ENCODE results near the gene TMEM269. TPM values are rescaled to one million over a fixed set of nuclear protein-coding genes. Genes with fewer than 3 reads are reported as not detected.

Gene TMEM269
- total and polyA plus RNA-seq, 12 donors, result 0.03 to 1.1 (median 0.08) TPM; not detected in 8

DNA sequence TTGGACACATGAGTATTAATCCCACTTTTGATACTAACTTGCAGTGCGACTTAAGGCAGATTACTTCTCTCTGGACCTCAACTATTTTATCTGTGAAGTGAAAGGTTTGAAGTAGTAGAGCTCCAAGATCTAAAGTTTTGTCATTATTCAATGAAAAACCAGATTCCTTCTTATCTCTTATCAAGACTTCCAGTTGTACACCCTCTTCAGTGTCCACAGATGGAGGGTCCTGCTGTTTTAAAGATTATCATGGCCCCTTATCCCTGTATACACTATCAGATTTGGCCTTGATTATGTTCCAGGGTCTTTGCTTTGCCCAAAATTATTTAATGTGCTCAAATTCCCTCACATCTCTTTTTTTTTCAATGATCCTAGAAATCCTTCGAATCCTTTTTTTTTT is 16.6 kb upstream of the TMEM269 start:
- WGBS, 4 donors, result 74 to 89% (median 79%) methylated on average over 2 of the region's 2 CpGs
- intact Hi-C loops (cut with DNase I), result no loop called here
- peaks cover 21 to 47% of the 10 kb centered on the region in 2 donors for H3K4me1 ChIP-seq (replicated peaks in 1 of 2)
- DNase-seq, result no peak
- H3K4me3 ChIP-seq, result peak overlapping the region in 3 of 4 donors; percentile 2 to 96 (median 89)
- no peaks in the 10 kb centered on the region for H3K27me3 ChIP-seq
- H3K36me3 ChIP-seq (replicated peaks in 1 of 2), result no peaks in the 10 kb centered on the region
- no peaks in the 10 kb centered on the region for H3K9me3 ChIP-seq (replicated peaks in 1 of 3)
- TF ChIP-seq, protein P1, sequence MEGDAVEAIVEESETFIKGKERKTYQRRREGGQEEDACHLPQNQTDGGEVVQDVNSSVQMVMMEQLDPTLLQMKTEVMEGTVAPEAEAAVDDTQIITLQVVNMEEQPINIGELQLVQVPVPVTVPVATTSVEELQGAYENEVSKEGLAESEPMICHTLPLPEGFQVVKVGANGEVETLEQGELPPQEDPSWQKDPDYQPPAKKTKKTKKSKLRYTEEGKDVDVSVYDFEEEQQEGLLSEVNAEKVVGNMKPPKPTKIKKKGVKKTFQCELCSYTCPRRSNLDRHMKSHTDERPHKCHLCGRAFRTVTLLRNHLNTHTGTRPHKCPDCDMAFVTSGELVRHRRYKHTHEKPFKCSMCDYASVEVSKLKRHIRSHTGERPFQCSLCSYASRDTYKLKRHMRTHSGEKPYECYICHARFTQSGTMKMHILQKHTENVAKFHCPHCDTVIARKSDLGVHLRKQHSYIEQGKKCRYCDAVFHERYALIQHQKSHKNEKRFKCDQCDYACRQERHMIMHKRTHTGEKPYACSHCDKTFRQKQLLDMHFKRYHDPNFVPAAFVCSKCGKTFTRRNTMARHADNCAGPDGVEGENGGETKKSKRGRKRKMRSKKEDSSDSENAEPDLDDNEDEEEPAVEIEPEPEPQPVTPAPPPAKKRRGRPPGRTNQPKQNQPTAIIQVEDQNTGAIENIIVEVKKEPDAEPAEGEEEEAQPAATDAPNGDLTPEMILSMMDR (IDR thresholded peaks at IDR 0.05), result no peak
- TF ChIP-seq POLR2A (IDR thresholded peaks at IDR 0.05), result no peak
- no peak overlapping the region for H3K27ac ChIP-seq

DNA sequence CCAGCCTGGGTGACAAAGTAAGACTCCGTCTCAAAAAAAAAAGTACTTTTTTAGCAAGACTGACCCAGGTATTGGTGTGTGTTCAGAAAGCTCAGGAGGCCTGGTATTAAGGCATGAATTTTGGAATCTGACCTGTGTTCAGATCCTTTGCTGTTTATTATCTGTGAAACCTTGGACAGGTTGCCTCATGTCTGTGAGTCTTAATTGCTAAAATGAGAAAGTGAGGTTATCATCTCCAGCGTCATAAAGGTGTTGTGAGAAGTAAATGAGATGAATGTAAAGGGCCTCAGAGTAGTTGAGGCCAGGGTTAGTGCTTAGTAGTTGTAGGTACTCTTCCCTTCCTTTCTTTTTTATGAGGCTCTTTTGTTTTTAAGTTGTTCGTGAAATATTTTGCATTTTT is 15.0 kb upstream of the TMEM269 start:
- WGBS, 4 donors, result 88 to 94% (median 91%) methylated on average over 3 of the region's 3 CpGs
- DNase-seq, result no peak
- H3K27ac ChIP-seq, result no peak overlapping the region
- no peak overlapping the region for H3K4me3 ChIP-seq
- TF ChIP-seq POLR2A (IDR thresholded peaks at IDR 0.05), result no peak
- TF ChIP-seq, protein P1 (IDR thresholded peaks at IDR 0.05), result no peak
- peaks cover 0 to 10% of the 10 kb centered on the region in 2 donors for H3K36me3 ChIP-seq (replicated peaks in 1 of 2)
- no peaks in the 10 kb centered on the region for H3K9me3 ChIP-seq (replicated peaks in 1 of 3)
- peaks cover 20 to 38% of the 10 kb centered on the region in 2 donors for H3K4me1 ChIP-seq (replicated peaks in 1 of 2)
- H3K27me3 ChIP-seq, result no peaks in the 10 kb centered on the region
- intact Hi-C loops (cut with DNase I), result no loop called here

DNA sequence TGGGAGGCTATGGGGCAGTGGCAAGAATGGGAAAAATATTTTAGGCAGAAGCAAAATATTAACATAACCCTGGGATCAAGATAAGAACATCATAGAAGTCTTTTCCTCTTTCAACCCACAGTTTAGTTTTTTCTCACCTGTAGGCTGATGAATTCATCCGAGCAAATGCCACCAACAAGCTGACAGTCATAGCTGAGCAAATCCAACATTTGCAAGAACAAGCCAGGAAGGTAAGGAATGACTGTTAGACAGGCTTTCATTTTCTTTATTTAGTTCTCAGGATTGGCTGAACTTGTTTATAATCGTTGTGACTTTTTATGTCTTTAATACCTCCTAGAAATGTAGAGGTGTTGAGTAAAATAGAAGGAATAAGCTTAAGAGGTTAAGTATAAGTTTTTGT is 11.4 kb upstream of the TMEM269 start:
- no peak overlapping the region for H3K4me3 ChIP-seq
- no peaks in the 10 kb centered on the region for H3K9me3 ChIP-seq (replicated peaks in 1 of 3)
- WGBS, 4 donors, result 48 to 68% (median 50%) methylated on average over 2 of the region's 2 CpGs
- no peak for DNase-seq
- intact Hi-C loops (cut with DNase I), result no loop called here
- peaks cover 0 to 22% of the 10 kb centered on the region in 2 donors for H3K4me1 ChIP-seq (replicated peaks in 1 of 2)
- H3K27ac ChIP-seq, result no peak overlapping the region
- H3K36me3 ChIP-seq (replicated peaks in 1 of 2), result peaks cover 0 to 33% of the 10 kb centered on the region in 2 donors
- no peaks in the 10 kb centered on the region for H3K27me3 ChIP-seq
- TF ChIP-seq, protein P1 (IDR thresholded peaks at IDR 0.05), result no peak
- no peak for TF ChIP-seq POLR2A (IDR thresholded peaks at IDR 0.05)

DNA sequence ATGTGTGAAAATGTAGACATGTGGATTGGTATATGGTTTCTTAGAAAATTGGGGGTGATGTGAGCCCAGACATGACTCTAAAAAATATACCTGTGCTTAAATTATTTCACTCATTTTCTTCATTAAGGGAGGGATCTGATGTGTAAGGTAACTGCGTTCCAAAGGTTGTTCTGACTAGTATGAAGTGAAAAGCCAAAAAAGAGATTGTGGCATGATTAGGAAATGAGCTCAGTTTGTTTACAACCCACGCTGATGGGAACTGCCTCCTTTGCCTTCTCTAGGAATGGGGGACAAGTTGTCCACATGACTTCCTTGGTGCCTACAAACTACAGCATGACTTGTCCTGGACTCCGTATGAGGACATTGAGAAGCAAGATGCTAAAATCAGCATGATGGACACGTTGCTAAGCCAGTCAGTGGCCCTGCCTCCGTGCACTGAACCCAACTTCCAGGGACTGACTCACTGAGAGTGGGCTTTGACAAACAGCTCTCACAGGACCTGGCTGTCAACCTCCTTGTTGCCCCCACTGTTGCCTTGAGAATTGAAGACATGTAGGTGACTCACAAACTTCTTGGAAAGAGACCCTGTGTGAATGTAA is 9.8 kb upstream of the TMEM269 start:
- TF ChIP-seq, protein P1 (IDR thresholded peaks at IDR 0.05), result no peak
- no peak for TF ChIP-seq POLR2A (IDR thresholded peaks at IDR 0.05)
- Histone ChIP-seq H3K27me3 (no peaks in the 10 kb centered on the region), H3K4me1 (replicated peaks in 1 of 2) (peaks cover 0 to 13% of the 10 kb centered on the region in 2 donors), H3K9me3 (replicated peaks in 1 of 3) (no peaks in the 10 kb centered on the region), H3K27ac (no peak overlapping the region), H3K36me3 (replicated peaks in 1 of 2) (peaks cover 0 to 33% of the 10 kb centered on the region in 2 donors), H3K4me3 (no peak overlapping the region)
- DNase-seq, result no peak
- intact Hi-C loops (cut with DNase I), result loop anchor here in 1 of 2 donors (5.0 kb wide), 1 partner anchor 297 kb away; no protein-coding TSS in a partner anchor
- 86 to 91% (median 89%) methylated on average over 2 to 5 of the region's 5 CpGs for WGBS, 4 donors

Data from adrenal gland (tissue), 12 donors.